ENCODE measurements around the gene STK4.

GRCh38 chr20:45019027-45019761, 52.9 kb downstream of the STK4 start:
- TF ChIP-seq, protein P1, sequence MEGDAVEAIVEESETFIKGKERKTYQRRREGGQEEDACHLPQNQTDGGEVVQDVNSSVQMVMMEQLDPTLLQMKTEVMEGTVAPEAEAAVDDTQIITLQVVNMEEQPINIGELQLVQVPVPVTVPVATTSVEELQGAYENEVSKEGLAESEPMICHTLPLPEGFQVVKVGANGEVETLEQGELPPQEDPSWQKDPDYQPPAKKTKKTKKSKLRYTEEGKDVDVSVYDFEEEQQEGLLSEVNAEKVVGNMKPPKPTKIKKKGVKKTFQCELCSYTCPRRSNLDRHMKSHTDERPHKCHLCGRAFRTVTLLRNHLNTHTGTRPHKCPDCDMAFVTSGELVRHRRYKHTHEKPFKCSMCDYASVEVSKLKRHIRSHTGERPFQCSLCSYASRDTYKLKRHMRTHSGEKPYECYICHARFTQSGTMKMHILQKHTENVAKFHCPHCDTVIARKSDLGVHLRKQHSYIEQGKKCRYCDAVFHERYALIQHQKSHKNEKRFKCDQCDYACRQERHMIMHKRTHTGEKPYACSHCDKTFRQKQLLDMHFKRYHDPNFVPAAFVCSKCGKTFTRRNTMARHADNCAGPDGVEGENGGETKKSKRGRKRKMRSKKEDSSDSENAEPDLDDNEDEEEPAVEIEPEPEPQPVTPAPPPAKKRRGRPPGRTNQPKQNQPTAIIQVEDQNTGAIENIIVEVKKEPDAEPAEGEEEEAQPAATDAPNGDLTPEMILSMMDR (IDR thresholded peaks at IDR 0.05) = no peak
- TF ChIP-seq POLR2A (IDR thresholded peaks at IDR 0.05) = no peak

Measured in adrenal gland (tissue), 5 donors.